NCI-H82 (cell line): Measurements from ENCODE around the gene IGLL5.
"Not testable (repeated sequence)": the region's sequence is repeated elsewhere in the genome, so short reads cannot be mapped to it uniquely, and the experiment has no call there.

Experiments used
- DNase-seq: peaks from one replicate; lab custom pipeline; 2025; lab: John Stamatoyannopoulos, UW

Gene IGLL5

DNA sequence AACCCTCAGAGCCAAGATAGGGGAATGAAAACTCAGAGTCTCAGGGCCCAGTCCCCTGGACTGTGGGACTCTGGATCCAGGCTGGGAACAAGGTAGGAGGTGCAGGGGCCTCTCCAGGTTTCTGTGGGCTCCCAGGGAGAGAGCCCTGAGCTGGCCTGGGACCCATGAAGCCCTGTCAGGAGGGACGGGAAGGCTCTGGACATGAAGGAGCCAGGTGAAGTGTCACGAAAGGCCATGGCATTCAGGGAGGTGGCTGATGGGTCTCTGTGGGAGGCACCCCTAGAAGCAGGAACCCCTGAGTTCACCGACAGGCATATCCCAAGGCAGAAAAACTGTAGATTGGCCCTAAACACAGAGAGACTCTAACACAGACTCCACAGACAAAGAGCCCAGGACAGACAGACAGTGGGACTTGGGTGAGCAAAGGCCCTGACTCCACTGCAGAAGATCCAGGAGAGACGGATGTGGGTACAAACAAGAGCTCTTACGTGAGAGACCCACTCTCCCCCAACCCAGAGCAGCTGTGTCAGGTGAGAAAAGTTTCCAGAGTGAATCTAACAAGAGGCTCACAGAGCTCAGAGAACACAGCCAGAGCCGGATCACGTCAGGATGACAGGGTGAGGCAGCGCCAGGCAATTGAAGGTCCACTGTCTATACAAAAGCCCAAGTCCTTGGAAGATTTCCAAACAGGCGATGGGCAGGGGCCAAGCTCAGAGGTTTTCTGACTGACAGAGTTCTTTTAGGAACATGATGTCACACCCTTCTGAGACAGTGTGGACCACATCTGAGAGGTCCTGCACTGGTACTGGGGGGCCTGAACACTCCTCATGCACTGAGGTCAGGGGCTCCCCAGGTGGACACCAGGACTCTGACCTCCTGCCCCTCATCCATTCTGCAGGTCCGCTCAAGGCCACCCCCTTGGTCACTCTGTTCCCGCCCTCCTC is 27.4 kb downstream of the IGLL5 start:
- no peak for DNase-seq

GRCh38 chr22:22915670-22916035 is 28.0 kb downstream of the IGLL5 start:
- DNase-seq: no peak

DNA sequence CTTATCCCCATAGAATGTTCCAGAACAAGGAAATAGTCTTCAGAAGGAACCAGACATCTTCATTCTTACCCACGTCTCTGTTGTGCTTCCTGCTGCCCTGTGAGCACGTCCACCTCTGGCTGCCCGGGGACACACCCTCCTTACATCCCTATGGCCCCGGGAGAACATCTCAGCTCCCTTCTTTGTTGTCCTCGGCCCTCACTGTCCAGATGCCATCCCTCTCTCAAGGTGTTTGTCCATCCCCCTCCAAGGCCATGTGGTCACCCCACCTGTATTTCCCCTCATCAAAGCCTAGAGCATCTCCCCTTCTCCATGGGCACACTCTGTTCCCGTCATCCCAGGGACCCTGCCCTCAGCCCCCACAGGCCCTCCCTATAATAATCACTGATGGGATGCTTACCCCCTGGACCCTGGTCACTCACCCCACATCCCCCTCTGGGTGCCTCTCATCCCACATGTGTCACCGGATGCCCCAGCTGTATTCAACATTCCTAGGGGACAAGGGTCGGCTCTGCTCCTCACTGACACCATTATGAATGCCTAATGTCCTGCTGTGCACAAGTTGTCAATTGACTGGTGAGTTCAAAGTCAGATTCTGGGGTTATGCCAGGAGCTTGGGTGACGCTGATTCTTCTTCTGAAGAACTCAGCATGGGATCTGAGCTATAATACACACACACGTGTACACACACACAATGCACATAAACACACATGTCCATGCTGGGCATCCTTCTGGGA is 28.8 kb downstream of the IGLL5 start:
- DNase-seq: no peak

DNA sequence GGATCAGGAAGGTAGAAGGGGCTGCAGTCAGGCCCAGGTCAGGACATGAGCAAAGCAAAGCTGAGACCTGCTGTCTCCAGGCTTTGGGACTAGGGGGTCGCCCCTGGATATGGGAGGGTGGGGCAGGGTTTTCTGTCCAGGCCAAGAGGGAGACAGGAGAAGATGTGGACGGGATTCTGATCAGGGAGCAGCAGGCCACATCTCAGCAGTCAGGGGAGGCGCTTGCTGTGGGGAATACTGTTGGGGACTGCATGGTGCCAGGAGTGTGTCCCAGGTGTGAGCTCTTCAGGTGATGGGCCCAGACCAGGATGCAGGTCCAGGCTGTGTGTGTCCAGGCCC is 29.3 kb downstream of the IGLL5 start:
- DNase-seq: no peak

- DNase-seq: no peak
These were observed 29.8 kb downstream of the IGLL5 start for GRCh38 chr22:22917377-22917776.

- DNase-seq: no peak
These were observed 30.8 kb downstream of the IGLL5 start for GRCh38 chr22:22918297-22918965.

DNA sequence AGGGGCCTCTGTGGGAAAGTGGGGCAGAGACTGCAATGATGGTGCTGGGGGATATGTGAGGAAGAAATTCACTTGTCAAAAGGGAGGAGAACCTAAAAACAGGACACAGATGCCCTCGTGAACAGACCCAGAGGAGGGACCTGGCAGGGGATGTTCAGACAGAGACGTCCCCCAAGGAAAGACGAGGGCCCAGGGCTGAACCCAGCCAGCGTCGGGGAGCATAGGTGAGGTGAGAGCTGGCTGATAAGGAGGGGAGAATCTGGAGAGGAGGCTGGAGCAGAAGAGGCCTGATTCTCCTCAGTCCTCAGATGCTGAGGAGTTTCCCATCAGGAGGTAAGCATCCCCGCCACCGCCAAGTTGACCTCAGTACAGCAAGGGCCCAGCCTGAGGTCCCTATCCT is 31.4 kb downstream of the IGLL5 start:
- no peak for DNase-seq

DNA sequence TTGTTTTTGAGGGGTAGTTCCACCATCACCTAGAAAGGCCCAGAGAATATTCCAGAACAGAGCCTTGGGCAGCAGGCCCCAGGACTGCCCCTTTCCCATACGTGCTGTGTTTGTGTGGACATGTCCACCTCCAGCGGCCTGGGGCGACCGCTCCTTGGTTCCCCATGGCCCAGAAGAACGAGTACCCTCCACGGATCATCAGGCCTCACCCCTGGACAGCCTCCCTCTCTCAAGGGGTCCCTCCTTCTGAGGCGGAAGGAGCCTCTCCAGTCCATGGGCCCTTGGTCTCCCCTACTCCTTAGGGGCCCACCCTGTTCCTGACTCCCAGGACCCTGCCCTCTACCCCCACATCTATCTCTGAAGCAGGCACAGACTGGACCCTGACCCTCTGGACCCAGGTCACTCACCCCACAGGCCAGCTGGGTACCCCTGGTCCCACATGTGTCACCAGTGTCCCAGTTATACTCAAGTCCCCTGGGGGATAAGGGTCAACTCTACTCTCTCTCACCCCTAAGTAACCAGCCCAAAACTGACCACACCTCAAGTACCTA is 32.6 kb downstream of the IGLL5 start:
- DNase-seq: no peak

- no peak for DNase-seq
These were observed 33.4 kb downstream of the IGLL5 start for GRCh38 chr22:22920910-22921550.

DNA sequence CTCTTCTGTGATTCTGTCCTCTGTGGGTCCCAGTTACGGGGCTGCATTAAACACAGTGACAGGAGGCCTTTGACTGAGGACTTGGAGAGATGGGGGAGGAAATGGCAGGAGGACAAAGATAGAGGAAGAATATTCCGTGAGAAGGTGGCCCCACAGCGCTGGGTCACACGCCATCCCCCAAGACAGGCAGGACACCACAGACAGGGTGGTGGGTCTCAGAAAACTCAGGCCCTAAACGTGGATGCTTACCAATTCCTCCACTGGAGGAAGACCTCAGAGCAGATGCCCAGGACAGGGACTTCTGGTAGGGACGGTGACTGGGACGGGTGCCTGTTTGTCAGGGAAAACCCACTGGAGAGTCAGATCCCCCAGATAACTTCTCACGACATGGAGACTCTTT is 34.0 kb downstream of the IGLL5 start:
- DNase-seq: no peak

DNA sequence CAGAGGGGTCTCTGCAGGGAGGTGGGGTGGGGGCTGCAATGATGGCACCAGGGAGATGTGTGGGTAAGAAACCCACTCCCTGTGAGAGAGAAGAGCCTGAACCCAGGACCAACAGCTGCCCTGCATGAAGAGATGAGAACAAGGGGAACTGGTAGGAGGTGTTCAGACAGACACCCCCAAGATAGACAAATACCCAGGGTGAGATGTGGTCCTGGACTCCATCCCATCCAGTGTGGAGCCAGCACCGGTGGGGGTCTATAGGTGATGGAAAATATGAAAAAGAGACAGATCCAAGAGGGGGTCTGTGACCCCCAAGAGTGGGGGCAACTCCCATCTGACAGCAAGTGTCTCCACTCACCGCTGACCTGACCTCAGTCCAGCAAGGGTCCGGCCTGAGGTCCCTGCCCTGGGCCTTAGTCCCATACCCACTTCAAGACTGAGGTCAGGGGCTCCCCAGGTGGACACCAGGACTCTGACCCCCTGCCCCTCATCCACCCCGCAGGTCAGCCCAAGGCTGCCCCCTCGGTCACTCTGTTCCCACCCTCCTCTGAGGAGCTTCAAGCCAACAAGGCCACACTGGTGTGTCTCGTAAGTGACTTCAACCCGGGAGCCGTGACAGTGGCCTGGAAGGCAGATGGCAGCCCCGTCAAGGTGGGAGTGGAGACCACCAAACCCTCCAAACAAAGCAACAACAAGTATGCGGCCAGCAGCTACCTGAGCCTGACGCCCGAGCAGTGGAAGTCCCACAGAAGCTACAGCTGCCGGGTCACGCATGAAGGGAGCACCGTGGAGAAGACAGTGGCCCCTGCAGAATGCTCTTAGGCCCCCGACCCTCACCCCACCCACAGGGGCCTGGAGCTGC is 34.7 kb downstream of the IGLL5 start:
- DNase-seq: not testable (repeated sequence)

- DNase-seq: no peak
These were observed 35.3 kb downstream of the IGLL5 start for GRCh38 chr22:22922954-22923319.

DNA sequence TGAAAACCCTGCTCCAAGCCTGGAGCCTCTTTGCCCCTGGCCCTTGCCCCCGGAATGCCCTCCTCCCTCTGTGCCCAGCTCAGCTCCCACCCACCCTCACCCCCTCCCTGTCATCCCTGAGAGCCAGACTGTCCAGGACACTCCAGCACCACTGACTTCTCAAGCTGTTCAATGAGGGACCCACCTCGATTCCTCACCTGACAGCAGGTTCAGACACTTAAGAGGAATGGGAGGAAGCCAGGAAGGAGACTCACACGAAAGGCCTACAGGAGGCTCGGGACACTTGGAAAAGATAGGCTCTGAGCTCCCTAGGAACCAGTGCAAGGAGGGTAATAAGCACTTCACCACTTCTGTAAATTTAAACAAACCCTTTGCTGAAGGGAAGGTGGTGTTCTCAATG is 35.8 kb downstream of the IGLL5 start:
- DNase-seq: no peak

DNA sequence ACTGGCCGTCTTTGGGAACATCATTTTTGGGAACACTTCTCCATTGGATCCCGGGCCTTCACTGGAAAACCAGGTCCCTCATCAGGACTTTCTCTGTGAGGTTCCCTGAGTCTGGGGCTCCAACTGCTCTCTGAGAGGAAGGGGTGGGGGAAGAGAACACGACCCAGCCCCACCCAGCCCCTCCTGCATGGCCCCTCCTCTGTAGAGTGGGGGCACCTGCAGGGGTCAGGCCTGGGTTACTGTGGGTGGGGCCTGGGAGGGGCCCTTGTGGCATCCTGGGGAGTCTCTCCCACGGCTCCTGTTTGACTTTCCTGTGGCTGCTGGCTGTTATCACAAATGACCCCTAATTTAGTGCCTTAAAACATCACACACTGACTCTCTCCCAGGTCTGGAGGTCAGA is 36.3 kb downstream of the IGLL5 start:
- no peak for DNase-seq

DNA sequence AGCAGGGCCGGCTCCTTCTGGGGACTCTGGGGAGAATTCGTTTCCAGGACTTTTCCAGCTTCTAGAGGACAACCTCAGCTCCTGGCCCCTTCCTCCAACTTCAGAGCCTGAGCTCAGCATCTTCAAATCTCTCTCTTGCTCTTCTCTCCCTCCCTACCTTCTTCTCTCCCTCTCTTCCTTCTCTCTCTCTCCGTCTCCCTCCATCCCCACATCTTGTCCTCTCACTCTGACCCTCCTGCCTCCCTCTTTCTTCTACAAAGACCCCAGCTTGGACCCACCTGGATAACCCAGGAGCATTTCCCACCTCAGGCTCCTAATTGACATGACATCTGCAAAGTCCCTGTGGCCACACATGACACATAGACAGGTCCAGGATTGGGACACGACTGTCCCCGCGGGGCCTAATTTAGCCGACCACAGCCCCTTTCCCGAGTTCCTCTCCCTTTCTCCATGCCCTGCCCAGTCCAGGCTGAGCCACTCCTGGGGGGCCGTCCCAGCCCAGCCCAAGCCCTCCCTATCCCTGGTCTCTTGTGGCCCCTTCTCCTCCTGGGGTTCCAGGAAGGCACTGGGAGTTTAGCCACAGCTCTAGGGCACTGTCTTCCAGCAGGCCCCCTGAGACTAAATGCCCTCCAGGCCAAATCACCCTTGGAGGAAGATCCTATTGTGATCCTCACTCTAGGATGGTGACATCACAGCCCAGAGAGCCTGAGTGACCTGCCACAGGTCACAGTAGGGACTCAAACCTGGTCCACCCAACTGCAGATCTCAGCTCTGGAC is 36.9 kb downstream of the IGLL5 start:
- DNase-seq: no peak

GRCh38 chr22:22925146-22925804 is 37.7 kb downstream of the IGLL5 start:
- no peak for DNase-seq

GRCh38 chr22:22925805-22926369 is 38.3 kb downstream of the IGLL5 start:
- no peak for DNase-seq

DNA sequence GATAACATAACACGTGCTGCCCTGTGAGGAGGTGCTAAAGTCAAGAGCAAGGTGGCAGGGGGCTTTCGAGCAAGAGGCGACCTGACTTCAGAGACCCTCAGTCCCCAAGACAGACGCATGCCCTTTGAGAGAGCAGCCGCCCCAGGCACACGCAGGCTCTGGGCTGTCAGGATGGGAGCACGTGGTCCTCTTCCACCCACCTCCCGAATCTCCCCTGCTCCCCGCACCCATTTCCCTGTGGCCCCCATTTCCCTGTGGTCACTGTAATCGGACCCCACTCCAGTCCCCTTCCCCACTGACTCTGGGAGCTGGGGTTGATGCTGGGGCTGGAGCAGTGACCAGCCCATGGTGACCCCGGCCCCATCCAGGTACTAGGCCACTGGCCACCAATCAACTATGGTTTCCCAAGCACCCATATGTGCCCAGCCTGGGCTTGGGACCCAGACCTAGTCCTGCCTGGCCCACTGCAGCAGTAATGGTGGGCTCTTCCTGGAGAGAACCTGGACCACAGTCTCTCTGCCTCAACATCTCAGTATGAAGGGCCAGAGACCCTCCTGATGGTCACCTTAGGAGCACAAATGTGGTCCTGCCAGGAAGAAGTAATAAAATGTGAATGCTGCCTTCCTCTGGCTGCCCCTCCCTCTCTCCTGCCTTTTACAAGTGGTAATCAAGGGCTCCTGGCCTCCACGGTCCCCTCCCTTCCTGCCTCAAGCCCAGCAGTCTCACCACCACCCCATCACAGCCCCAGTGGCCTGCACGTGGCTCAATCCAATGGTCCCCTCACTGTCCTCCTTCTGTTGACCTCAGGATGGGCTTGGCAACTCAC is 39.0 kb downstream of the IGLL5 start:
- DNase-seq: no peak
